Panc1 (cell line): ENCODE measurements around the gene RNF167.

Experiments
- POLR2AphosphoS5 ChIP-seq: IDR thresholded peaks from 2 replicates; pipeline ENCODE4 v1.6.1; 2012; ENCODE audit warnings: mild to moderate bottlenecking, low read depth, low read length, moderate library complexity
- SIN3A ChIP-seq: IDR thresholded peaks from 2 replicates; pipeline ENCODE4 v1.6.1; 2012; ENCODE audit warnings: low read depth, mild to moderate bottlenecking, low read length, moderate library complexity, borderline replicate concordance; ENCODE audit not compliant: insufficient read depth
- TCF7L2 ChIP-seq: IDR thresholded peaks from 2 replicates; pipeline ENCODE4 v1.6.1; 2011; ENCODE audit warnings: mild to moderate bottlenecking, low read depth, low read length, inconsistent platforms
- TF ChIP-seq, protein P1 (sequence below): fragments of 450-650 bp; IDR thresholded peaks from 2 replicates; pipeline ENCODE4 v1.5.1; 2017; ENCODE audit warnings: mild to moderate bottlenecking
- TF ChIP-seq, protein P2 (sequence below), 2 experiments: IDR thresholded peaks; 2 replicates each; pipeline ENCODE4 v1.6.1; 2011 to 2012; ENCODE audit warnings: low read depth in 2 of 2, control low read depth in 1 of 2, low read length in 1 of 2, mild to moderate bottlenecking in 1 of 2, moderate library complexity in 1 of 2; ENCODE audit not compliant: insufficient read depth in 1 of 2

DNA sequence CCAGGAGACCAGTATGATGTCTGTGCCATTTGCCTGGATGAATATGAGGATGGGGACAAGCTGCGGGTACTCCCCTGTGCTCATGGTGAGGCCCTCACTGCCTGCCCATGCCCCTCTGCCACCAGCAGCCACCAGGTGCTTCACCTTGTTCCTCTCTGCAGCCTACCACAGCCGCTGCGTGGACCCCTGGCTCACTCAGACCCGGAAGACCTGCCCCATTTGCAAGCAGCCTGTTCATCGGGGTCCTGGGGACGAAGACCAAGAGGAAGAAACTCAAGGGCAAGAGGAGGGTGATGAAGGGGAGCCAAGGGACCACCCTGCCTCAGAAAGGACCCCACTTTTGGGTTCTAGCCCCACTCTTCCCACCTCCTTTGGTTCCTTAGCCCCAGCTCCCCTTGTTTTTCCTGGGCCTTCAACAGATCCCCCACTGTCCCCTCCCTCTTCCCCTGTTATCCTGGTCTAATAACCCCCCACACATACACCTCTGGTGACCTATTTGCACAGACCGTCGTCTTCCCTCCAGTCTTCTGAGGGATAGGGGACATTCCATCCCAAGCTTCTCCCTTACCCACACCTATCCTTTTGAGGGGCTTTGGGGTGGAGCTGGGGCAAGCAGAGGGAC, 4.6 kb downstream of the RNF167 start:
- TF ChIP-seq SIN3A (peak; percentile 48; the same call in 1 of the 2 replicates), TCF7L2 (no peak), POLR2AphosphoS5 (no peak; the same call in 1 of the 2 replicates)
- TF ChIP-seq, protein P1, sequence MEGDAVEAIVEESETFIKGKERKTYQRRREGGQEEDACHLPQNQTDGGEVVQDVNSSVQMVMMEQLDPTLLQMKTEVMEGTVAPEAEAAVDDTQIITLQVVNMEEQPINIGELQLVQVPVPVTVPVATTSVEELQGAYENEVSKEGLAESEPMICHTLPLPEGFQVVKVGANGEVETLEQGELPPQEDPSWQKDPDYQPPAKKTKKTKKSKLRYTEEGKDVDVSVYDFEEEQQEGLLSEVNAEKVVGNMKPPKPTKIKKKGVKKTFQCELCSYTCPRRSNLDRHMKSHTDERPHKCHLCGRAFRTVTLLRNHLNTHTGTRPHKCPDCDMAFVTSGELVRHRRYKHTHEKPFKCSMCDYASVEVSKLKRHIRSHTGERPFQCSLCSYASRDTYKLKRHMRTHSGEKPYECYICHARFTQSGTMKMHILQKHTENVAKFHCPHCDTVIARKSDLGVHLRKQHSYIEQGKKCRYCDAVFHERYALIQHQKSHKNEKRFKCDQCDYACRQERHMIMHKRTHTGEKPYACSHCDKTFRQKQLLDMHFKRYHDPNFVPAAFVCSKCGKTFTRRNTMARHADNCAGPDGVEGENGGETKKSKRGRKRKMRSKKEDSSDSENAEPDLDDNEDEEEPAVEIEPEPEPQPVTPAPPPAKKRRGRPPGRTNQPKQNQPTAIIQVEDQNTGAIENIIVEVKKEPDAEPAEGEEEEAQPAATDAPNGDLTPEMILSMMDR: no peak
- TF ChIP-seq, protein P2, sequence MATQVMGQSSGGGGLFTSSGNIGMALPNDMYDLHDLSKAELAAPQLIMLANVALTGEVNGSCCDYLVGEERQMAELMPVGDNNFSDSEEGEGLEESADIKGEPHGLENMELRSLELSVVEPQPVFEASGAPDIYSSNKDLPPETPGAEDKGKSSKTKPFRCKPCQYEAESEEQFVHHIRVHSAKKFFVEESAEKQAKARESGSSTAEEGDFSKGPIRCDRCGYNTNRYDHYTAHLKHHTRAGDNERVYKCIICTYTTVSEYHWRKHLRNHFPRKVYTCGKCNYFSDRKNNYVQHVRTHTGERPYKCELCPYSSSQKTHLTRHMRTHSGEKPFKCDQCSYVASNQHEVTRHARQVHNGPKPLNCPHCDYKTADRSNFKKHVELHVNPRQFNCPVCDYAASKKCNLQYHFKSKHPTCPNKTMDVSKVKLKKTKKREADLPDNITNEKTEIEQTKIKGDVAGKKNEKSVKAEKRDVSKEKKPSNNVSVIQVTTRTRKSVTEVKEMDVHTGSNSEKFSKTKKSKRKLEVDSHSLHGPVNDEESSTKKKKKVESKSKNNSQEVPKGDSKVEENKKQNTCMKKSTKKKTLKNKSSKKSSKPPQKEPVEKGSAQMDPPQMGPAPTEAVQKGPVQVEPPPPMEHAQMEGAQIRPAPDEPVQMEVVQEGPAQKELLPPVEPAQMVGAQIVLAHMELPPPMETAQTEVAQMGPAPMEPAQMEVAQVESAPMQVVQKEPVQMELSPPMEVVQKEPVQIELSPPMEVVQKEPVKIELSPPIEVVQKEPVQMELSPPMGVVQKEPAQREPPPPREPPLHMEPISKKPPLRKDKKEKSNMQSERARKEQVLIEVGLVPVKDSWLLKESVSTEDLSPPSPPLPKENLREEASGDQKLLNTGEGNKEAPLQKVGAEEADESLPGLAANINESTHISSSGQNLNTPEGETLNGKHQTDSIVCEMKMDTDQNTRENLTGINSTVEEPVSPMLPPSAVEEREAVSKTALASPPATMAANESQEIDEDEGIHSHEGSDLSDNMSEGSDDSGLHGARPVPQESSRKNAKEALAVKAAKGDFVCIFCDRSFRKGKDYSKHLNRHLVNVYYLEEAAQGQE (IDR thresholded peaks at IDR 0.05; ENCODE audit: insufficient read depth in 1 of 2, low read depth in 2 of 2, low read length in 1 of 2): no peak
